ENCODE data around the gene MAST1. TPM values are rescaled to one million over a fixed set of nuclear protein-coding genes. Genes with fewer than 3 reads are reported as not detected.

The MAST1 gene
- total and polyA plus RNA-seq, 10 donors: 0.12 to 0.65 (median 0.32) TPM; not detected in 2

GRCh38 chr19:12836529-12836863 is 1.8 kb upstream of the MAST1 start:
- intact Hi-C loops (cut with DNase I; ENCODE audit: low total_unique reads): no loop called here
- H3K9me3 ChIP-seq: peaks cover 0 to 10% (median 0%) of the 10 kb centered on the region in 8 donors
- H3K27ac ChIP-seq: no peak overlapping the region
- TF ChIP-seq POLR2A (IDR thresholded peaks at IDR 0.05): no peak
- no peak for TF ChIP-seq CTCF (IDR thresholded peaks at IDR 0.05 in 8 of 11, conservative IDR thresholded peaks at IDR 0.05 in 3 of 11)
- TF ChIP-seq POLR2AphosphoS5 (IDR thresholded peaks at IDR 0.05): no peak
- peaks cover 9 to 100% (median 100%) of the 10 kb centered on the region in 7 donors for H3K27me3 ChIP-seq (replicated peaks in 1 of 7)
- peaks cover 7 to 71% (median 43%) of the 10 kb centered on the region in 6 donors for H3K4me1 ChIP-seq
- WGBS, 5 donors: 4 to 21% (median 8%) methylated on average over 6 of the region's 6 CpGs
- no peak overlapping the region for H3K4me3 ChIP-seq
- no peaks in the 10 kb centered on the region for H3K36me3 ChIP-seq
- no peak for DNase-seq

- WGBS, 5 donors: 71 to 81% (median 76%) methylated on average over 4 of the region's 4 CpGs
Measured at GRCh38 chr19:12837225-12837624, 1.1 kb upstream of the MAST1 start.

GRCh38 chr19:12838886-12839756 is 806 bp downstream of the MAST1 start:
- peaks cover 9 to 100% (median 97%) of the 10 kb centered on the region in 7 donors for H3K27me3 ChIP-seq (replicated peaks in 1 of 7)
- TF ChIP-seq POLR2AphosphoS5 (IDR thresholded peaks at IDR 0.05) (no peak), CTCF (IDR thresholded peaks at IDR 0.05 in 8 of 11, conservative IDR thresholded peaks at IDR 0.05 in 3 of 11) (no peak), POLR2A (IDR thresholded peaks at IDR 0.05) (no peak)
- peaks cover 0 to 54% (median 26%) of the 10 kb centered on the region in 6 donors for H3K4me1 ChIP-seq
- H3K36me3 ChIP-seq: no peaks in the 10 kb centered on the region
- no peak overlapping the region for H3K27ac ChIP-seq
- intact Hi-C loops (cut with DNase I; ENCODE audit: low total_unique reads): no loop called here
- WGBS, 5 donors: 23 to 33% (median 25%) methylated on average over 14 to 21 of the region's 21 CpGs
- H3K4me3 ChIP-seq: peak overlapping the region in 5 of 8 donors; percentile 13 to 63 (median 25)
- no peak for DNase-seq
- peaks cover 0 to 10% (median 0%) of the 10 kb centered on the region in 8 donors for H3K9me3 ChIP-seq

More at GRCh38 chr19:12837225-12837624, 1.1 kb upstream of the MAST1 start:
- Histone ChIP-seq H3K27ac (no peak overlapping the region), H3K36me3 (no peaks in the 10 kb centered on the region), H3K9me3 (peaks cover 0 to 10% (median 0%) of the 10 kb centered on the region in 8 donors), H3K4me1 (peaks cover 6 to 73% (median 42%) of the 10 kb centered on the region in 6 donors), H3K4me3 (no peak overlapping the region), H3K27me3 (replicated peaks in 1 of 7) (peaks cover 9 to 100% (median 100%) of the 10 kb centered on the region in 7 donors)
- DNase-seq: no peak
- TF ChIP-seq POLR2AphosphoS5 (IDR thresholded peaks at IDR 0.05) (no peak), POLR2A (IDR thresholded peaks at IDR 0.05) (no peak), CTCF (IDR thresholded peaks at IDR 0.05 in 8 of 11, conservative IDR thresholded peaks at IDR 0.05 in 3 of 11) (no peak)
- intact Hi-C loops (cut with DNase I; ENCODE audit: low total_unique reads): no loop called here

Data from spleen (tissue), 11 donors.